Activated naive CD4-positive, alpha-beta T cell (primary cell): ENCODE data around the gene SLC22A23.

Experiments used
- DNase-seq, 4 experiments: peaks; one replicate each; lab custom pipeline; 2025; lab: John Stamatoyannopoulos, UW

The SLC22A23 gene

DNA sequence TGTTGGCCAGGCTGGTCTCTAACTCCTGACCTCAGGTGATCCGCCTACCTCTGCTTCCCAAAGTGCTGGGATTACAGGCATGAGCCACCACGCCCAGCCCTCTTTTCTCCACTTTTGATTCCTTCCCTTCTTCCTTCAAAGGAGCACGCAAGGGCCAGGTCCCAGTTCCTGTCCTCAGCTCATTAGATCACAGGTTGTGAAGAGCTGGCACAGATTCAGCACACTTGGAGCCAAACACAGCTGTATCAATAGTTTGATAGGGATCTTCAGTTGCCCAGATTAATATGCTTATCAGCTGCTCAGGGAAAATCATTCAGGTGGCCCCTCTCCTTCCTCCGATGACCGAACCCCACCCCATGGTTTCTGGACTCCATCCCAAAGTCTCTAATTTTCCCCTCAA lies 14.4 kb upstream of the SLC22A23 start:
- no peak for DNase-seq

DNA sequence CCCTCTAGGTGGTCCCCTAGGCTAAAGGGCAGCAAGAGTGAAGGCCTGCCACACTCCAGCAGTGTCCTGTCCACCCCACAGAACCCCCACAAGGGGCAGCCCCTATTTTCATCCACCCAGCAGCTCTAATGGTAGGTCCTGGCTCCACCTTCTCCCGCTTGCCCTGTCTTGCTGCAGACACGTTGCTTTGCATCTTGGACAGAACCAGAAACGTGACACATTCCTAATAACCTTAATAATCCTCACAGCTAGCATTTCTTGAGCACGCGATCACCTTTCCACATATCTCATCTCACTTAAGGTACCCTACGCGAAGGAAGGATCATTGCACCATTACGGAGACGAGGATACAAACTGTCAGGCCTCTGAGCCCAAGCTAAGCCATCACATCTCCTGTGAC lies 11.7 kb upstream of the SLC22A23 start:
- DNase-seq, result no peak

GRCh38 chr6:3467996-3468395 lies 11.1 kb upstream of the SLC22A23 start:
- no peak for DNase-seq

- no peak for DNase-seq
Measured at GRCh38 chr6:3466488-3467219, 9.8 kb upstream of the SLC22A23 start.

DNA sequence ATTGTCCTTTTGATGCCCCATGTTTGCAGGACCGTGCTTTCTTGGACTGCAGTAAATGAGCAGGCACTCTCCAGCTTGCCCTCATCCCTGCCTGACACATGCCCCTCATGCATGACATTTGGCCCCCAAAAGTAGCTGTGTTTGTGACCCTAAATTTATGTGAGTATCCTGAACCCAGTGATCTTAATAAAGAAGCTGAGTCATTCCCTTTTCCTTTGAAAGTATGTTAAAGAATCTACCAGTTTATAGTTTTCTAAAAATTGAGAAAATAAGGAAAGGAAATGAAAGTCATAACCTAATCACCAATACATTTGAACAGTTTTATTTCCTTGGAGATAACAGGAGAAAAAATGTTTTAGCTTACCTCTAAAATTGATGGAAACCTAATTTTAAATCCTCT lies 3.4 kb upstream of the SLC22A23 start:
- DNase-seq, result no peak

DNA sequence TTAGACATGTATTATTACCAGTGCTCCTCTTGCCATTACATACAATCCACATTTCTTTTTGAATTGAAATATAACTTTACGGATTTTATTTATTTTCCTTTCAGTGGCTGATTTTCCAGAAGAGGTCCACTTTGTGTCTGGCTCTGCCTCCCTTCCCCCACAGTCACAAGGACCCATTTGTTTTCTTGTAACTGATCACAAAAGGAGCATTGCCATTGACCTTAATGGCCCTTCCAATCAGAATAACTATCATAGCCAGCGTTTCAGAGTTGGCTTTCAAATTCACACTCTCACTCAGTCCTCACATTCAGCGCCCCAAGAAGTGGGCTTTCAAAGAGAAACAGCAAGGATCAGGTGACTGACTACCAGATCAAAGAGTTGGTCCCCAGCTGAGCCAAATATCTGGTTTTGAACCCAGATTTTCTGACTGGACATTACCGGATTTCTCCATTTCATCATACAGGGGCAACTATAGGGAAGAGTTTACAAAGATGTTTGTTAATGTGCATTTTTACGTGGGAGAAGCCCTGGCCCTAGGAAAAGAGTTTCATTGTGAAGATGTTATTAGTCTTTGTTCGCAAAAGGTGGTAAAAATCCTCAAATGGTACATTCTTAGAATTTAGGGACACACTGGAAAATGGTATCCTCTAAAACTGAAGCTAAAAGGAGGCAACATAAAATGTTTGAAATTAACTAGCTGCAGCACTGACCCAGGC lies 2.0 kb upstream of the SLC22A23 start:
- DNase-seq, result no peak

DNA sequence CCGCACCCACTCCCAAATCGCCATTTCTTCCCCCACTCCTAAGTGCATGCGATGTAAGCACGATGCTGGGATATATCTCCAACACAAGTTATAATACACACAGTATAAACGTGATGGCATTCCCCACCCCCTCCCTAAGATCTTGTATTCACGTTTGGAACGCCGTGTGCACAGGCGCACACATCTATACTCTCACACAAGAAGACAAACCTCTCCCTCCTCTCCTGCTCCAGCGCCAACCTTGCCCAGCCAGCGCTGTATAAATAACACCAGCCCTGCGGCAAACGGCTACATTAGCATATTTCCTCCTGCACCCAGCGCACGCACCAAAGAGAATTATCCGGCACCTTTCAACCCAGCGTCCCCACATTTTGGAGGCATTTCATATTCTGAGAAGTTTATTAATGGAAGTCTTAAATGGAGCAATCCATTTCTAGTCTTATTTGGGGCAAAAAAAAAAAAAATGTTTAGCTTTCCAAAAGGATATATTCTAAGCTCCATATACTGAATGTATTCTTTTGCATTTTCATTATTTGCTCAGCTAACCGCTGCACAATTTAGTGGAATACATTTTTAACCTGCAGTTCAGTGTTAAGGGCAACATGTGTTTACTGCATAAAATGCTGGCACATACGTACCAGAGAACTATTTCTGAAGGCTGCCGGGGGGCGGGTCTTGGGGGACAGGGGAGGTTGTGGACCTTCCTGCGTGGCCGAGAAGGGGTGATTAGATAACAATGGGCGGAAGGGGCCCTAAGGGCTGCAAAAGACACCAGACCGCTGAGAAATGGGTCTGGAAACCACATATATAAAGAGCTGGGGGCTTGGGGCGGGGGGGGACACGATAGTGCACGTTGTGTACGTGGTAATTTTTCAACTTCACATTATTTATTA lies 1.1 kb upstream of the SLC22A23 start:
- DNase-seq, result peak in 1 of 4 experiments; percentile 4

GRCh38 chr6:3456395-3456897 lies 404 bp downstream of the SLC22A23 start:
- DNase-seq, result no peak

GRCh38 chr6:3455569-3456394 lies 1.1 kb downstream of the SLC22A23 start:
- peak in 1 of 4 experiments; percentile 15 for DNase-seq

DNA sequence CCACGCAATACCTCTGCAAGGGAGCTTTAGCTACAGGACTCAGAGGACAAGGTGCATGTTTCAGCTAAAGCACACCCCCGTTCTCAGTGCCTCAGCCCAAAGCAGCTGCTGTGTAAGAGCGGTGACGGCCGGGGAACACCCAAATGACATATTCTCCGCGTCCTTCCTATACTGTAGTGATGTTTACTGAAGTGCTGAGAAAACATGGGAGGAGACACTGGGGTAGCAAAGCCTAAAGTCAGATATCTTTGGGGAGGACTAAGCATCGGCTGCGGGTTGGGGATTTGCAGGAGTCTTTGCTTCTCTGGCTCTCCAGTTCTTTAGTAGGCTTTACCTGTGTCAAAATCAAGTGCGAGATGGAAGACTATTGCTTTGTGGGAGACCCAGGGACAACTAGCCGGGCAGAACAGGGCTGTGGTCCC lies 1.7 kb downstream of the SLC22A23 start:
- DNase-seq, result peak in 1 of 4 experiments; percentile 38

- DNase-seq, result no peak
Measured at GRCh38 chr6:3454273-3455010, 2.4 kb downstream of the SLC22A23 start.

DNA sequence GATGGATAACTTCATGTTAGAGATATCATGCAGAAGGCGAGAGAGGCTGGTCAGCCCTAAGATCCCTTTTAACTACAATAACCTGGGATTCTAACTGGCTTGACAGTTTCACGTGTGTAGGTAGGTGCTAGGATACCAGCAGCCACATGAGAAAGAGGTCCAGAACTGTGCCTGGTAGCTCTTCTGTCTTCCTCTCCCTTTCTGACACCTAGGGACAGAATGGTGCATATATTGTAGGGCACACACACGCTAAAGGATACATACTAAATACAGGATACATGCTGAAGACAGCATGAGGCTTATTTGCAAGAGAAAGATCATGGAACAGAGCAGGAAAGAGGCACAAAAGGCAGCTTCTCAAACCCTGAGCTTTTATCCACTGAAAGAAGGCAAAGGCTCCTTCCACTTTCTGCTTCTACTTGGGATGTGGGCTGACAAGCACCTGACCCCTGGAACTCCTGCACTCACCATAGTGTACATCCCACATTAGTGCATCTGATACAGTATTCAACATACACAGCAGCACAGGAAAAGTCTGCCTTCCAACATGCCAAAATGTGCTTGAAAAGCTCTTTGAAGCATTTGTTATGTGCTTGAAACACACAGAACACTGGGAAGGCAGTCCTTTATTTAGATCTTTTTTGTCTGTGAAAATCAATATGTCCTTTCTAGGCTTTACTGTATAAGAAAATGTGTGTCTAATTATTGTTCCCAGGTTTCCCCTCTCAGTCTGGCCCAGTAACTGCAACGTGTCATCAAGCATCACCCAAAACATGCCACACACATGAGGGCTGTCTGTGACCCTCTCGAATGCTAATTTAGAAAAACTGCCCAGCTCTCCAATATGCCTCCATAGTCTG lies 3.2 kb downstream of the SLC22A23 start:
- no peak for DNase-seq

GRCh38 chr6:3451498-3451897 lies 5.4 kb downstream of the SLC22A23 start:
- DNase-seq, result no peak

- DNase-seq, result no peak
Measured at GRCh38 chr6:3450888-3451287, 6.0 kb downstream of the SLC22A23 start.

GRCh38 chr6:3449750-3450305 lies 7.0 kb downstream of the SLC22A23 start:
- no peak for DNase-seq

GRCh38 chr6:3449321-3449720 lies 7.5 kb downstream of the SLC22A23 start:
- no peak for DNase-seq

DNA sequence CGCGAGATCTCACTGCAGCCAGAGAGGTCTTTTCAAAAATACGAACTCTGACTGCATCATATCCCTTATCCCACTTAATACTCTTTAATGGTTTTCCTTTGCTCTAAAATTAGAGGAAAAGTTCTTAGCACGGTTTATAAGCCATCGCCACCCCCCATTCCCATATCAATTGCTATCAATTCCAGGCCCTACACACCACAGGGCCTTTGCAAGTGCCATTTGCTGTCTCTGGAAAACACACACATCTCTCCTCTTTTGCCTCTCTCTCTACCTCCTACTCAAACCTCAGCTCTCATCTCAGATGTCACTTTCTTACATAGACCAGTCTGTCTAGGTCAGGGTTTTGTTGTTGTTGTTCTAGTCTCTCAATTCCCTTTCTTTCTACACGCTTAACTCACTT lies 9.8 kb downstream of the SLC22A23 start:
- DNase-seq, result no peak

DNA sequence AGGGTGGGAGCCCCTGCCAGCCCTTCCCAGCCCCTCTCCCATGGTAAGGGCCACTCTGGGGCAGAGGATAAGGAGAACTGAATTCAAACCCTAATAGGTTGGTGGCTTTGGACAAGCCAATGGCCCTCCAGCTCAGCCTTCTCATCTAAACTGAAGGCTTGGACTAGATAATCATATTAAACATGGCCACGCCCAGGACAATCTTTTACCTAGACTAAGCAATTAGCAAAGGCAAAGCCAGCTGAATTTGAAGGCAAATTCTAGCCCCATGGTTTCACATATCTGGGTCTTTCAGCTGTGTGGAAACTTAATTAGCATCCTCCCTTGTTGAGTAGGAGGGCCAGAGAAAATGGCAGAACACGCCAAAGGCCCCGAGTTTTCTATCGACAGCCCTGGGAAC lies 10.7 kb downstream of the SLC22A23 start:
- no peak for DNase-seq

GRCh38 chr6:3444276-3445088 lies 12.4 kb downstream of the SLC22A23 start:
- DNase-seq, result no peak
